ENCODE measurements around the gene MPP4. TPM values are rescaled to one million over a fixed set of nuclear protein-coding genes. Genes with fewer than 3 reads are reported as not detected.

MPP4 gene
- total and polyA plus RNA-seq, 8 donors = 0.08 to 0.20 (median 0.19) TPM; not detected in 2

GRCh38 chr2:201644001-201644400, 54.4 kb downstream of the MPP4 start:
- no peak for ATAC-seq

GRCh38 chr2:201643216-201643890, 55.1 kb downstream of the MPP4 start, which contains the start of gene TMEM237:
Gene TMEM237 (minus strand): TSS chr2:201643503. CDS start chr2:201643400, 103 bp downstream.
- intact Hi-C loops (cut with DNase I) = no loop called here
- no peaks in the 10 kb centered on the region for H3K36me3 ChIP-seq
- peak within 1 kb of the TSS; percentile 67 to 72 for H3K4me3 ChIP-seq
- peak; percentile 79 for ATAC-seq
- H3K9me3 ChIP-seq = no peaks in the 10 kb centered on the region
- peaks cover 5 to 15% of the 10 kb centered on the region in 2 donors for H3K4me1 ChIP-seq
- no peak for TF ChIP-seq CTCF (IDR thresholded peaks at IDR 0.05)
- peak within 1 kb of the TSS; percentile 81 to 89 for H3K27ac ChIP-seq
- DNase-seq = peak; percentile 60 to 83 (median 70)
- peaks cover 0 to 3% of the 10 kb centered on the region in 2 donors for H3K27me3 ChIP-seq

More at GRCh38 chr2:201644001-201644400, 54.4 kb downstream of the MPP4 start:
- Histone ChIP-seq H3K9me3 (no peaks in the 10 kb centered on the region), H3K36me3 (no peaks in the 10 kb centered on the region), H3K4me1 (peaks cover 5 to 15% of the 10 kb centered on the region in 2 donors), H3K4me3 (peak overlapping the region in 1 of 2 donors; percentile 67), H3K27me3 (peaks cover 0 to 3% of the 10 kb centered on the region in 2 donors), H3K27ac (peak overlapping the region; percentile 81 to 89)
- intact Hi-C loops (cut with DNase I) = no loop called here
- peak in 2 of 4 donors; percentile 36 to 45 for DNase-seq
- no peak for TF ChIP-seq CTCF (IDR thresholded peaks at IDR 0.05)

- DNase-seq = peak; percentile 81 to 95 (median 90)
- Histone ChIP-seq H3K27me3 (peaks cover 0 to 3% of the 10 kb centered on the region in 2 donors), H3K36me3 (no peaks in the 10 kb centered on the region), H3K9me3 (no peaks in the 10 kb centered on the region), H3K4me3 (peak overlapping the region; percentile 67 to 72), H3K4me1 (peaks cover 5 to 15% of the 10 kb centered on the region in 2 donors), H3K27ac (peak overlapping the region; percentile 81 to 89)
- intact Hi-C loops (cut with DNase I) = no loop called here
- TF ChIP-seq CTCF (IDR thresholded peaks at IDR 0.05) = no peak
- peak; percentile 97 for ATAC-seq
These were observed 55.7 kb downstream of the MPP4 start for GRCh38 chr2:201642579-201643215.

GRCh38 chr2:201642086-201642578, 56.3 kb downstream of the MPP4 start:
- Histone ChIP-seq H3K27me3 (peaks cover 0 to 3% of the 10 kb centered on the region in 2 donors), H3K9me3 (no peaks in the 10 kb centered on the region), H3K27ac (peak overlapping the region; percentile 81 to 89), H3K4me1 (peaks cover 5 to 15% of the 10 kb centered on the region in 2 donors), H3K36me3 (no peaks in the 10 kb centered on the region), H3K4me3 (peak overlapping the region; percentile 67 to 72)
- no peak for DNase-seq
- intact Hi-C loops (cut with DNase I) = no loop called here
- TF ChIP-seq CTCF (IDR thresholded peaks at IDR 0.05) = no peak
- peak; percentile 42 for ATAC-seq

GRCh38 chr2:201639205-201639604, 59.2 kb downstream of the MPP4 start:
- Histone ChIP-seq H3K27ac (no peak overlapping the region), H3K36me3 (peaks cover 0 to 20% of the 10 kb centered on the region in 2 donors)

More at GRCh38 chr2:201639205-201639604, 59.2 kb downstream of the MPP4 start:
- no peak for TF ChIP-seq CTCF (IDR thresholded peaks at IDR 0.05)
- DNase-seq = no peak
- ATAC-seq = no peak
- peaks cover 5 to 15% of the 10 kb centered on the region in 2 donors for H3K4me1 ChIP-seq
- no peaks in the 10 kb centered on the region for H3K9me3 ChIP-seq
- no peak overlapping the region for H3K4me3 ChIP-seq
- intact Hi-C loops (cut with DNase I) = no loop called here
- H3K27me3 ChIP-seq = peaks cover 0 to 3% of the 10 kb centered on the region in 2 donors
